ENCODE data around the gene RASL10A.
A peak's percentile ranks its signal among the peaks of the same experiment; 100 is the strongest.

RASL10A gene

DNA sequence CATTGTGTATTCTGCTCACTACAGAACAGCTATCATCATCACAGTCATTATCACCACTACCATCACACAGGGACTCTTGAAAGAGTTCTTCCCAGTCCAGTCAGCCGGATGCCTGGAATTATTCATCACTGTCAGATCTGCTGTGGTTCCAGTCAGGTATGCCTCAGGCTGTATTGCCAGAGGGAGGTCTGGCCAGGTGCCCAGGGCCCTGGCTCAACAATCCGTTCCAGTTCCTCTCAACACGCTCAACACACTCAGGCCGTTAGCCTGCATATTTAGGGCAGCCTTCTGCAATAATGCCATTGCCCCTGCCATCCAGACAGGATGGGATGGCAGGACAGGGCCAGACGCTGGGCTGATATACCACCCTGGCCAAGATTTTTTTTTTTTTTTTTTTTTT lies 28.6 kb upstream of the RASL10A start:
- in situ Hi-C loops (cut with HindIII; ENCODE audit: low sequenced_read_pairs) = no loop called here
- peak; percentile 96 for DNase-seq (ENCODE audit: low read depth, low spot score)

DNA sequence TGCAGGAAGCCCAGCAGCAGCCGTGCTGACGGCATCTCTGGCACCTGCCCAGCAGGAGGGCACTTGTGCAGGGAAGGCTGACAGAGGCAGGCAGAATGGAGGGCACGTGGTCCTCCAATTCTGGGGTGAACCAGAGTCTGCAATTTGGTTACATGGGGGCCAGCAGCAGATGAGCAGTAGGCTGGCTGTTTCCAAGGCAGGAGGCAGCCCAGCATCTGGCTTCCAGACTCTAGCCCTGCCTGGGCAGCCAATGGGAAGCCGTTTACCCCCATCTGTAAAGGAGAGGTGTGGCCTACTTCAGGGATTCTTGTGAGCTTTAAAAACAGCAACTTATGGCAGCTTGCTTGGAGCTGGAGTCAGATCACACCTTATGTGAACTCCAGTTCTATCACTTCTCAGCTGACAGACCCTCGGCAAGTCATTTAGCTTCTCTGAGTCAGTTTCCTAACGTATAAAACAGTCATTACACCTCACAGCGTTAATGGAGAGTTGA lies 27.9 kb upstream of the RASL10A start:
- TF ChIP-seq, protein P1, sequence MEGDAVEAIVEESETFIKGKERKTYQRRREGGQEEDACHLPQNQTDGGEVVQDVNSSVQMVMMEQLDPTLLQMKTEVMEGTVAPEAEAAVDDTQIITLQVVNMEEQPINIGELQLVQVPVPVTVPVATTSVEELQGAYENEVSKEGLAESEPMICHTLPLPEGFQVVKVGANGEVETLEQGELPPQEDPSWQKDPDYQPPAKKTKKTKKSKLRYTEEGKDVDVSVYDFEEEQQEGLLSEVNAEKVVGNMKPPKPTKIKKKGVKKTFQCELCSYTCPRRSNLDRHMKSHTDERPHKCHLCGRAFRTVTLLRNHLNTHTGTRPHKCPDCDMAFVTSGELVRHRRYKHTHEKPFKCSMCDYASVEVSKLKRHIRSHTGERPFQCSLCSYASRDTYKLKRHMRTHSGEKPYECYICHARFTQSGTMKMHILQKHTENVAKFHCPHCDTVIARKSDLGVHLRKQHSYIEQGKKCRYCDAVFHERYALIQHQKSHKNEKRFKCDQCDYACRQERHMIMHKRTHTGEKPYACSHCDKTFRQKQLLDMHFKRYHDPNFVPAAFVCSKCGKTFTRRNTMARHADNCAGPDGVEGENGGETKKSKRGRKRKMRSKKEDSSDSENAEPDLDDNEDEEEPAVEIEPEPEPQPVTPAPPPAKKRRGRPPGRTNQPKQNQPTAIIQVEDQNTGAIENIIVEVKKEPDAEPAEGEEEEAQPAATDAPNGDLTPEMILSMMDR (IDR thresholded peaks at IDR 0.05; ENCODE audit: low read depth, low read length) = no peak
- in situ Hi-C loops (cut with HindIII; ENCODE audit: low sequenced_read_pairs) = no loop called here
- DNase-seq (ENCODE audit: low read depth, low spot score) = peak; percentile 74
- H3K4me3 ChIP-seq (ENCODE audit: low read depth, low read length) = no peak overlapping the region

More for the DNA sequence above, 28.6 kb upstream of the RASL10A start:
- TF ChIP-seq, protein P1 (IDR thresholded peaks at IDR 0.05; ENCODE audit: low read depth, low read length) = no peak
- no peak overlapping the region for H3K4me3 ChIP-seq (ENCODE audit: low read depth, low read length)

DNA sequence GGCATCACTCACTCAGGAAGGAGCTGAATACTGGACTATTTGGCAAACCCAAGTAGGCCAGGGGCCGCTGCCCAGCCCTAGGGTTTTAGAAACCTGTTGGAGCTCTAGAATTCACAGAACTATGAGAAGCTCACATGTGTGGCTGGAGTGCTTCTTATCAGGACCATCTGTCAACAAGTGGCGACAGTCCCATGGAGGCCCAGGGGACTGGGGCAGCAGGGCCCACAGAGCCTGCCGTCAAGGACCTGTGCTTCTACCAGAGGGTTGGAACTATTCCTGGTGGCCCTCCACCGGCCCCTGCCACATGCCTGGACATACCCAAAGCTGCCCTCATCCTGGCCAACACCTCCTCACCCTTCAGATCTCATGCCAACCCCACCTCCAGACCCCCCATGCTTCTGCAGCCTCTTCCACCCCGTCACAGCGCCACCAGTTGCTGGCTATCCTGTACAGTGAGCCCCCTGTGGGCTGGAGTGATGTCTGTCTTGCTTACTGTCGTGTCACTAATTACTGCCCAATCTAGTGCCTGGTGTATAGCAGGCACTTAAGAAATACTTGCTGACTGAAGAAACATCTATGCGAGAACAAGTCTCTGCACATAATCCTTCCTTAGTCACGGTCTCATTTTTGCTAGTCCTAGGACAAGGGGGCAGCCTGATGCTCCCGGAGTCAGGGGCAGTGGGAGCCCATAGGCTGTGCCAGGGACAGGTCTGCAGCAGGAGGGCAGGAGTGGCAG lies 27.2 kb upstream of the RASL10A start:
- no peak for DNase-seq (ENCODE audit: low read depth, low spot score)
- in situ Hi-C loops (cut with HindIII; ENCODE audit: low sequenced_read_pairs) = no loop called here
- TF ChIP-seq, protein P1 (IDR thresholded peaks at IDR 0.05; ENCODE audit: low read depth, low read length) = no peak

DNA sequence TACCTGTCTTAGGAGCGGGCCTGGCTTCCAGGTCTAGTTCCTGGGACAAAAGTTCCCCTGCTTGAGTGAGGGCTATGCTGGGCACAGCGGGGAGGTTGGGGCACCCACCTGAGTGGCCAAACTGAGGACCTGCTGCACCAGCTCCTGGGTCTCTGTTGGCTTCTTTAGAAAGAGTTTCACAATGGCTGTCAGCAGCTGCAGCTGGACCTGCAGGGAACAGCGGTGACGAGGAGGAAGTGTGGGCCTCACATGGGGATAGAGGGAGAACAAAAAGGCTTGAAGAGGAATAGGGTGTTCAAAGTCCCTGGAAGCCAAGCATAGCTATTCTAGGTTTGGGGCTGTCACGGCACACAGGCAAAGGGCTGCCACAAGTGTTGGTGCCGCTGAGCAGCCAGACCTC lies 26.7 kb upstream of the RASL10A start:
- TF ChIP-seq, protein P1 (IDR thresholded peaks at IDR 0.05; ENCODE audit: low read depth, low read length) = no peak
- no peak overlapping the region for H3K4me3 ChIP-seq (ENCODE audit: low read depth, low read length)
- in situ Hi-C loops (cut with HindIII; ENCODE audit: low sequenced_read_pairs) = no loop called here
- no peak for DNase-seq (ENCODE audit: low read depth, low spot score)

More for the DNA sequence above, 27.2 kb upstream of the RASL10A start:
- H3K4me3 ChIP-seq (ENCODE audit: low read depth, low read length) = no peak overlapping the region

DNA sequence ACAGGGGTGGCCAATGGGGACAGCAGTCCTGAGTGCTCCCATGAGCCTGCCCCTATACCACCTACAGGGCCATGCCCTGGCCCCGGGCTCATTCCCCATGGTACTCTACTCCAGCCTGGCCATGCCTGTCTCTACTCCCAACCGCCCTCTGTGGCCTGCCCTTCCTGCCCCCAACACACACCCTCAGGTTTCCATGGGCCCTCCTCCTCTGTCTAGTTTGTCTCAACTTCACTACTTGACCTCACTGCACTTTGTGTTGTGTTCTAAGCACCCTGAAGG lies 26.3 kb upstream of the RASL10A start:
- no peak overlapping the region for H3K4me3 ChIP-seq (ENCODE audit: low read depth, low read length)
- no peak for DNase-seq (ENCODE audit: low read depth, low spot score)
- in situ Hi-C loops (cut with HindIII; ENCODE audit: low sequenced_read_pairs) = no loop called here

DNA sequence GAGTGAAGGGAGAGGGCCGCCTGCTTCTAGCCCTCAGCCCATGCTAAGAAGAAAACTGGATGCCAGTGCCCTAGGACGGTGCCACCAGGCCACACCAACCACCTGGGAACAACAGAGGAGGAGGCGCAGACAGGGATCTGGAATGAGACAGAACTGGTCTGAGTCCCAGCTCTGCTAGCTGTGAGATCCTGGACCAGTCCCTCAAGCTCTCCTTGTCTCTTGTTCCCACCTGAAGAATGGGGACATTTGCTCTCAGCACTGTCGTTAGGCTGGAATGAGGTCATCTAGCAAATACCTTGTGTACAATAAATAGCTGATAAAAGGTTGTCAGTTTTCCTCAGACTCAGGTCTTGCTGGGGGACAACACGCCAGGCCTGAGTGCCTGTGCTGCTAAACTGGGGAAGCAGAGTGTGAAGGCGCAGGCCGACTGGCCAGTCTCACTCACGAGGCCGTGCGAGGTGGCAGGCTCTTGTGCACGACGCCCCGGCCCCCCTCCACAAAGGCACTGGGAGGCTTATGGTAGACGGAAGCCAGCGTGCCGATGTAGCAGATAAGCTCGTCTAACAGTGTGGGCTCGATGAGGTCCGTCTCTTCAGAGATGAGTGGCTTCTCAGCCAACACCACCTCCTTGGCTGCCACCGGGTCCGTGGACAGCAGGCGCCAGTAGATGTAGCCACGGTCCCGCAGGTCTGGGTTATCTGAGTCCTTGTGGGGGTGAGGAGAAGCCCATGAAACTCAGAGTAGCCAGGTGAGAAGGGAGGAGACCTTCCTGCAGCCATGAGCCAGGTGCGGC lies 25.8 kb upstream of the RASL10A start:
- H3K4me3 ChIP-seq (ENCODE audit: low read depth, low read length) = no peak overlapping the region
- no peak for DNase-seq (ENCODE audit: low read depth, low spot score)
- TF ChIP-seq, protein P1 (IDR thresholded peaks at IDR 0.05; ENCODE audit: low read depth, low read length) = no peak
- in situ Hi-C loops (cut with HindIII; ENCODE audit: low sequenced_read_pairs) = no loop called here

More for the DNA sequence above, 26.3 kb upstream of the RASL10A start:
- TF ChIP-seq, protein P1 (IDR thresholded peaks at IDR 0.05; ENCODE audit: low read depth, low read length) = no peak
